T-helper 1 cell treated with Interleukin-12 subunit alpha and Interleukin-12 subunit beta and Interleukin-4 antibody, amounts not matched to agents 30 ng/mL and 1 ng/mL, for 36 hours (primary cell): Measurements from ENCODE around the gene EIF5. TPM values are rescaled to one million over a fixed set of nuclear protein-coding genes. Genes with fewer than 3 reads are reported as not detected.
"Not testable (repeated sequence)": the region's sequence is repeated elsewhere in the genome, so short reads cannot be mapped to it uniquely, and the experiment has no call there.

ENCODE experiments used
- intact Hi-C: fragments of 100-400 bp; cut with micrococcal nuclease; formaldehyde crosslinking; loops from one replicate; pipeline ENCODE4 v1.15.1; 2024
- total RNA-seq: library from RNA; stranded (reverse); gene quantifications from 2 replicates; pipeline ENCODE4 v1.2.3, GENCODE V29; 2022

Gene EIF5
- total RNA-seq, 1 donor from 2014 or later: 208 TPM

DNA sequence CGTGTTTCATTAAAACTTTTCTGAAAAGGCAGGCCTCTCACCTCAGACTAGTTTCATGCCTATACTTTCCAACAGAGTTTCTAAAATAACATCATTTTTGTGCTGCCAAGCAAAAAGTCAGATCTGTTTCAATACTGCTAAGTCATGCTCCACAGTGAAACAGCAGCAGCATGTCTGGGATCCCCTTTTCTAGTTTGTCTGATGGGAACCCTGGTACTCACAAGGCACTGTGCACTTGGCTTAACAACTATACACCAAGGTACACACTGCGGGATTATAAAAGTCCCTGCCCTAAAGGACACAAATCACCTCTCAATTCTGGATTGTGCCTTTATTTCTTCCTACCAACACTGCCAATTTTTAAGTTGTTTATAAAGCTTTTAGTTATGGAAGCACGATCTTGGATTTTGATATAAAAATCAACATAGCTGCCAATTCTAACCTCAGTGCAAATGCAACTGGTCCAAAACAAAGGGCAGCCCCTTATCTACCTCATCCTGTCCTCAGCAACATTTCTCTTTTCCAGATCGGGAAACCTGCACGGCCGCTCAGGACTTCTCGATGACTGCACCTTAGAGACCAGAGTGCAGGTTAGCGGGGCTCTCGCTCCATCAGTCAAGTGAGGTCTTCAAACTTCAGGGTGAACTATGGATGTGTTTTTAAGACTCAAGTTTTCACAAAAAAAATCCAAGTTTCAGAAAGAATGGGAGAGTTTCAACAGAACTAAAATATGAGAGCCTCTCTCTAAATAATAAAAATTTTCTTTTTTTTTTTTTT lies 1.7 kb upstream of the EIF5 start:
- intact Hi-C loops: loop anchor here (2.0 to 10.0 kb wide), 4 partner anchors 192 to 1194 kb away; partner anchors contain the start of genes CKB, RCOR1, TRAF3 and TRMT61A

DNA sequence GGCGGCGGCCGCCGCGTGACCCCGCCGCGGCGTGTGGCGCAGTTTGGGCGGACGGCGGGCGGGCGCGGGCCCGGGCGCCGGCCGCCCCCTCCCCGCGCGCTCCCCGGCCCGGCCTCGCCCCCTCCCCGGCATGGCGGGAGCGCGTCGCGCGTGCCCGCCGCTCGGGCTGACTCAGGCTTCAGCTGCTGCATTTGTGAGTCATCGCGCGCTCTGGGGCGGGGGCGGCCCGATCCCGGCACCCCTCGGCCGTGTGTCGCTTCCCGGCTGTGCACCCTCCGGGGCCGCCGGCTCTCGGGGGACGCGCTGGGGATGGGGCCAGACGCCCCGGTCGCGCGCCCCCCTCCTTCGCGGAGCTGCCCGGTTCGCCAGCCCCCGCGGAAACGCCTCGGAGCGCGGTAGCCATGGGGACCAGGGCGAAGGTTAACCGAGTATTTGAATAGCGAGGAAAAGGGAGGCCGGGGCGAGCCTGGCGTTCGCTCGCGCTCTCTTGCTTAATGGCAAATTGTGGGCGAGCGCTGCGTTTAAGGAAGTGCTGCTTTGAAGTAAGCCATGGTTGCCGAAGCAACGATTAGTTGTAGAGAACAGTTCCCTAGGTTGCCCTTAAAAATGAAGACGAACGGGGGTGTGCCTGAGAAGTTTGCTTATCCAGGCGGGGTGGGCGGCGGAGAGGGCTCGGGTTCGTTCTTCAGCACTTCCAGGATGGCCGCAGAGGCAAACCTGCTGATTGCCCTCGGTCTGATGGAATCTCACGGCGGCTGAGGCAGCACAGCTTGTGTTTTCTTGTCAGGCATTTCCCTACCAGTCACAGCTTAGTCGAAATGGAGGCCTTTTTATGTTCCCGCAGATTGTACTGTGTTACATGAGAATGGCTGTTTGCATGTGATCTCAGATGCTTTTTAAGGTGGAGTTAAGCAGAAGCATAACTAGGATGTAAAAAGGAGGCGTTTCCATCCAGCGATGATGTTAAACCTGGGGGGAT lies 896 bp downstream of the EIF5 start:
- intact Hi-C loops: loop anchor here (1.0 to 10.0 kb wide), 8 partner anchors 50 to 1386 kb away; partner anchors contain the start of genes BAG5, CINP, CKB and COA8

DNA sequence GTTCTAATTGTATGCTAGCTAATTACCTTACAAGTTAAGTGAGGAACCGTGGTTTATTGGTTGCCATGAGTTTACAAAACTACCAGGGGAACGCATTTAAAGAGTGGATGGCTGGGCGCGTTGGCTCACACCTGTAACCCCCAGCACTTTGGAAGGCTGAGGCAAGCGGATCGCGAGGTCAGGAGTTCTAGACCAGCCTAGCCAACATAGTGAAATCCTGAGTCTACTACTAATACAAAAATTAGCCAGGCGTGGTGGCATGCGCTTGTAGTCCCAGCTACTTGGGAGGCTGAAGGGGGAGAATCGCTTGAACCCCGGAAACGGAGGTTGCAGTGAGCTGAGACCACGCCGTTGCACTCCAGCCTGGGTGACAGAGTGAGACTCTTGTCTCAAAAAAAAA lies 2.2 kb downstream of the EIF5 start:
- intact Hi-C loops: loop anchor here (10.0 kb wide), 2 partner anchors 189 to 561 kb away; partner anchors contain the start of genes CKB, TRAF3 and TRMT61A

DNA sequence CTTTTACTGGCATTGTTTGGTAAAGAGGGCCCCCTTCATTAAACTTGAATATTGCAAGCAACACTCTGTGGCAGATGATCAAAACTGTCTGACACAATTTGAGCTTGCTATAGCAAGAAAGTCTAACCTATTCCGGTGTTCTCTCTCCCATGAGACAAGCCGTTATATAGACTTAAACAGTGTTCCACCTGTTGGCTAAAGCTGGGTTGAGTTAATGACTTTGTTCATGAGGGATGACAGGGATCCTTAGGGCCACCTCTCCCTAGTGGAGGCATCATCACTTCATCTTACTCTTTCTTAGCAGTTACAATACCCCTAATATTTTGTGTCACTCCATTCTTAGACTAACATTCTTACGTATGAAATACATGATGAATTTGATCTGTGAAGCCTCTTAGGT lies 3.8 kb downstream of the EIF5 start:
- intact Hi-C loops: loop anchor here (10.0 kb wide), 2 partner anchors 187 to 563 kb away; partner anchors contain the start of genes CKB, TRAF3 and TRMT61A

DNA sequence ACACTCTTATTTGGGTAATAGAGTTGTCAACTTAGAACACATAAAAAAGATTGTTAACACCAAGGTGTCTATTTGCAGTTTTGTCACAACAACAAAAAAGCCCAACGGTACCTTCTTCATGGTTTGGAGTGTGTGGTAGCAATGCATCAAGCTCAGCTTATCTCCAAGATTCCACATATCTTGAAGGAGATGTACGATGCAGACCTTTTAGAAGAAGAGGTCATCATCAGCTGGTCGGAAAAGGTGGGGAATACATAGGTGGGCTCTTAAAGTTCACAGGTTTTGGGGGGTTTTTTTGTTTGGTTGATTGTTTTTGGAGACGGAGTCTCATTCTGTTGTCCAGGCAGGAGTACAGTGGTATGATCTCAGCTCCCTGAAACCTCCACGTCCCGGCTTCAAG lies 5.5 kb downstream of the EIF5 start:
- intact Hi-C loops: loop anchor here (10.0 kb wide), 2 partner anchors 185 to 565 kb away; partner anchors contain the start of genes CKB, TRAF3 and TRMT61A

DNA sequence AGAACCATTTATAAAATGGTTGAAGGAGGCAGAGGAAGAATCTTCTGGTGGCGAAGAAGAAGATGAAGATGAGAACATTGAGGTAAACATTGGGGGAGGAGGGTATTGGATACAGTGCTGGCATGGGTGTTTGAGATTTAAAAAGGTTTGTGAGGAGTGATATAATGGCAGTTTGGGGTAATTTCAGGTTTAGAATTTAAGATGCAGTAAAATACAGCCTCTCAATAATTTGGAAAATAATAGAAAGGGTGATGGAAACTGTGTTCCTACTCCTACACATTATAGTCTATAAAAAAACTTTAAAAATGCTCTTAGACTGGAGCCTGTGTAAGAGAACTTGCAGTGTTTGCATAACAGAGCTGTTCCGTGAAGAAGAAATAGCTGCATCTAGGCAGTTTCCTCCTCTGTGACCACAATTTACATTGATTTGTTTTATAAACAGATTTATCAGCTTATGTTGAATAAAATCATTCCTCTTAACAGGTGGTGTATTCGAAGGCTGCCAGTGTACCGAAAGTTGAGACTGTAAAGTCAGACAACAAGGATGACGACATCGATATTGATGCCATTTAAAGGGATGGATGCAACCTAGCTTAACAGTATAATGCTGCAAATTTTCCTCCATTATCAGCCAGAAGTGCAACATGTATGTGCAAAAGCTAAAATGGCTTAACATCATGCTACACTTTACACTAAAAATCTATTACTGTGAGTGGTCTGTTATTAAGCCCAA lies 6.6 kb downstream of the EIF5 start:
- intact Hi-C loops: no loop called here

DNA sequence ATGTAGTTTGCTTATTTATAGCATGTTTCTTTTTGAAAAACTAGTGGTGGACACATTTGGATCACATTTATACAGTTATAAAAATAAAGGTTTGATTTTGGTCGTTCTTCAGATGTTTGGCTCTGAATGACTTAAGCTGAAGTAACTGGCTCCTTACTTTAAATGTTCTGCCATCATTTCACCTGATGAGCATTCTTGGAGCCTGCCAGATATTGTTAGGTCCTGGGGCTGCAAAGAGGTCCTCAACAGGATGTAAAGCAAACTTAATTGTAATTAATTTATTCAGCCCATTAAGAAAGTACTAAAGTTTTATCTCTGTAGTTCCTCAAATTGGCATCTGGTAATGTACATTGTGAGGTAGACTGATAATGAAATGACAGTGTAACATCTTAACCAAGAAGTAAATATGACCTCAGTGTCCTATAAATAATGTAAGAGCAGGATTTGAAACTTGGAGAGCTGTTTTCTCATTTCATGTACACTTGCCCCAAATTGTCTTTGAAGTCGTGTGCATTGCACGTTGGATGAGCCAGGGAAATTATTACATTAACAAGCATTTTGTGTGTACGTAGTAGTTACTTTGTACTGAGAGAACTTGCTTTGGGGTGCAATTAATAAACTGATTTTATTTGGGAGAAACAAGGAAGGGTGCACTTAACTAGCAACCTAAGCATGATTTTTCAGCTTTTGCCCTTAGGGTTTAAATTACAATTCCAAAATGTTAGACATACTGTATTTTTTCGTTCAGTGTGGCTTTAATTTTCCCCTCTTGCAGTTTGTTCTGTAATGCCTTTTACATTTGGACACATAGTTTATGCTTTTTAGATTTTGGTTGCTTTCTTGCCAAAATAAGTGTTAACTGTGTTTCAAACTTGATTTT lies 7.5 kb downstream of the EIF5 start:
- intact Hi-C loops: no loop called here

DNA sequence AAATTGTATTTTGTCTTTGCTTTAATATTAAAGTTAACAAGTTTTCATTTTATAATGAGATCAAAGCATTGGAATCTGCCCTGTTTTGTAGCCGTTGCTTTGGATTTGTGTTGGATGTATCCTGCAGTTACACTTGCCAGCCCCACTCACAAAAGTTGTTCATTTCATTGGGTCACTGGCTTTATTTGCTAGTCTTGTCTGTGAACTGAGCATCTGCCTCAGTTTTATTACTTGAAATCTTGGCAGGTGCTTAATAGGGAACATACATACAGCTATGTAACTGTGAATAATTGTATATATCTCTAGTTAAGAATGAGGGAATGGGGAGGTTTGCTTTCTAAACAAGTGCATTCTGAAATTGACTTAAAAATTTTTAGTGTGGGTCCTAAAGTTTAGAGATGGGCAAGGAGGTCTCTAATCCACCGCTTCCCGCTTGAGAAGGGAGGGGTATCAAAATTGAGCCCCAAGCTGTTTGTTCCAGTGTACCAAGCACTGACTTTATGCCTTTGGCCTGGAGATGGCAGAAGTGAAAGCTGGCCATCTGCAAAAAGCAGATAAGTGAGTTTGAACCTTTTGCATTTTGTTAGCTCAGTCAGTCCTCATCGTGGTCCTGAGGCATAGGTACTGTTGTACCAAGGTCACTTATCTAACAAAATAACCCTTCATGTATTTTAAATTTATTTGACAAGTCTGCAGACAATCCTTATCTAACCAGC lies 9.3 kb downstream of the EIF5 start:
- intact Hi-C loops: no loop called here

DNA sequence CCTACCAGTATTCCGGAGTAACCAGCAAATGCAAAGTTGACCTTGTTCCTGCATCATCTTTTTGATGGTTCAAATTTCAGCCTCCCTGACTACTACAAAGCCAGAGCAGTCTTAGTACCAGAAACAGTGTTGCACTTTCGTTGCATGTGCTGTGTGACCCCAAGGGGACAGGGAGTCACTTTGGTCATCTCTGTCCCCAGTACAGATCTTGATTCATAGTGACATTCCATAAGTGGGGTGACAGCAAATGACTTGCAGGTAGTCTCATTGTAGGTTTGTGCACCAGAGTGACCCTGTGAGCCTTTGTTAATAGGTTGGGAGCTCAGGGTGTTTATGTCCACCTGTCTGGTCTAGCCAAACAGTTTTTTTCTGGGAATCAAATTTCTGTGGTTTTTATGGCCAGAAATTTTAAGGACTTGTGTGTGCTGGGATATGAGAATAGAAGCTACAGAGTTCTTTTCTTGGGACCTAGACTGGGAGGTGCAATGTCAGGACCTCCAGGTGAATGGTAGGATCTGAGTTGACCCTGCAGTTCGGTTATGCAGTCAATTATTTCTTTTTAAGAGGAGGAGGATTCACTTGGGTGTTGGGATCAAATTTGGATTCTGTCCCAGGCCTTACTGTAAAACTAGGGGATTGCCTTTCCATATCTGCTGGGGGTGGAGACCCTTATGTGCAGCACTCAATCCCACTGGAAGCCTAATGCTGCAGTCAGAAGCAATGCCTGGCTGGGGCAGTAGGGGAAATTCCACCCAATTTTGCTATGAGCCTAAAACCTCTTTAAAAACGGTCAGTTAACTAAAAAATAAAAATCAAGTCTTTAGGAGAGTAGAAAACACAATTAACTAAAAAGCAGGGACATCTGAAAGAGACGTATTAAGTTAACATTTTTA lies 10.1 kb downstream of the EIF5 start:
- intact Hi-C loops: no loop called here

DNA sequence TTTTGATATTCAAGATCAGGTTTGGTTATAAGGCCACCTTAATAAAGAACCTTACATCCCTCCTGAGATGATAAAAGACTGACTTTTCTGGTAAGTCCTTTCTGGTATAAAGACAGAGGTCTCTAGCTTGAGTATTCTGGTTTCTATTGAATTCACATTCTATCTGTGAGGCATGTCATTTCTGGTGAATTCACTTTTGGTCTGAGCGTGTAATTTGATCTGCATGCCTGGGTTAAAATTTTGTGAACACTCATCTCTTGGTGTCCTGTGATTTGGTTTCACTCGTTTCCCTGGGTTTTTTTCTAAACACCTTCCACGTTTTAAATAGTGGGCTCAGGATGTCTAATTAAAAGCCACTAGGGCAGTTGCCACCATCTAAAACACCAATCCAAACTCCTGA lies 12.2 kb downstream of the EIF5 start:
- intact Hi-C loops: no loop called here

DNA sequence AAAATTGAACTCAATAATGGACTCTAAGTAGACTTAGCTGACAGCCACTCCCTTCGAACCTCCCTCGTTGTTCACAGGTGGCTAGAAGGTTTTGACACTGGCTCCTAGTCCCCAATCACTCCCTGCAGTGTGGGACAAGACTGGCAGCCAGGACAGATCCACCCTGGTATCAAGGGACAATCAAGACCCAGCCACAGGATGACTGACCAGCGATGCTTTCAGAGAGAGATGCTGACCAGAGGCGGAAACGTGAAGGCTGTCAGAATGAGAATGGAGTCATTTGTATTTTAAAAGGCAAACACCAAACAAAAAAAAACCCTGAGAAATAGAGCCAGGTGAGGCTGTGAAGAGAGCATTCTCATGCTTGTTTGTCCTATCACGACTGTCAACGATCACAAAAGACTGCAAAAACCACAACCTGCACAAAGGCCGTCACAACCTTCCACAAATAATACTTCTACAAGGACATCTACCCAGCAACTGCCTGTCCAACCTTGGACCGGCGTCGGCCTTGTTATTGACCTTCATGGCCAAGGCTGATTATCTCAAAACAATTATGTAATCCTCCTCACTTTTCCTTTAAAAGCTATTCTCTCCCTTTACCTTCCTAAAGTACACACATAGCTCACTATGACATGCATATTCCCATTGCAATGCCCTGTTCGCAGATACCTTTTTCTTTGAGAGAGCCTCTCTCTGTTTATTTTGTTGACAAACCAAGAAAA lies 13.2 kb downstream of the EIF5 start:
- intact Hi-C loops: no loop called here

DNA sequence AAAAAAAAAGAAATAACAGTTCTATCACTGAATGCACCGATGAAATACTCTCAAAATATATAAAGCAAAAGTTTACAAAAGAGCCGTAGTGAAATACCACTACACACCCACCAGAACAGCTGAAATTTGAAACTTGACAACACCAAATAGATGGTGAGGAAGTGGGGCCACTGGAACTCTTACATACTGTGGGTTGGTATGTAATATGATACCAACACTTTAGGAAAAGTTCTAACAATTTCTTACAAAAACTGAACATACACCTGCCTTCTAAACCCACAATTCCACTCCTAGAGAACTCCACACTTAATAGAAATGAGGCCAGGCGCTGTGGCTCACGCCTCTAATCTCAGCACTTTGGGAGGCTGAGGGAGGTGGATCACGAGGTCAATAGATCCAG lies 14.1 kb downstream of the EIF5 start:
- intact Hi-C loops: no loop called here

DNA sequence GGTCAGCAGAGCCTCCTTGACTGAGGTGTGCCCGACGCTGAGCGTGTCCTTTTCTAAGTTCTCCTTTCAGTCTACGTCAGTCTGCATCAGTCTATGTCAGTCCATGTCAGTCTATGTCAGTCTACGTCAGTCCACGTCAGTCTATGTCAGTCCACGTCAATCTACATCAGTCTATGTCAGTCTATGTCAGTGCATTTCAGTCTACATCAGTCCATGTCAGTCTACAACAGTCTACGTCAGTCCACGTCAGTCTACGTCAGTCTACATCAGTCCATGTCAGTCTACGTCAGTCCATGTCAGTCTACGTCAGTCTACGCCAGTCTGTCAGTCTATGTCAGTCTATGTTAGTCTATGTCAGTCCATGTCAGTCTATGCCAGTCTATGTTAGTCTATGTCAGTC lies 15.9 kb downstream of the EIF5 start:
- intact Hi-C loops: no loop called here

DNA sequence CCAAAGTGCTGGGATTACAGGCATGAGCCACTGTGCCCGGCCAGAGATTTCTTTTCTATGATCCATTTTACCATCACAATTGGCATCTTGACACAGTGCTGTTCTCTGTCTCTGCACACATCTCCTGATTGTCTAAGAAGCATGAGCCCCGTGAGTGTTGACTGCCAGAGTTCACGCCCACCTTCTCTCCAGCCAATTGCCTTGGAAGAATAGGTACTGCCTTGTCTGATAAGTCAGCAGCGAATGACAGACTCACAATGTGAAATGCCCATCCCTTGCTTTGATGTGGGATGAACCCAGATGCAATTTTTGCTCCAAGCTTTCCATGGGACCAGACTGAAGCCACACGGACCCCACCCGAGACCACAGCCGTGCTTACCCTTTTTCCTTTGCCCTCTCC lies 19.3 kb downstream of the EIF5 start:
- intact Hi-C loops: no loop called here

DNA sequence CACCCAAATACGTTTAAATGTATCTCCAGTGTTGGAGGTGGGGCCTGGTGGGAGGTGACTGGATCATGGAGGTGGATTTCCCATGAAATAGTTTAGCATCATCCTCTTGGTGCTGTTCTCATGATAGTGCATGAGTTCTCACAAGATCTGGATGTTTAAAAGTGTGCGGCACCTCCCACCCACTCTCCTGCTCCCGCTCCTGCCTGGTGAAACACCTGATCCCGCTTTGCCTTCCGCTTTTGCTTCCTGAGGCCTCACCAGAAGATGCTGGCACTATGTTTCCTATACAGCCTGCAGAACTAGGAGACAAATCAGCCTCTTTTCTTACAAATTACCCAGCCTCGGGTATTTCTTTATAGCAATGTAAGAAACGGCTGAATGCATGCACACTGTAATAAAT lies 20.1 kb downstream of the EIF5 start:
- intact Hi-C loops: no loop called here

DNA sequence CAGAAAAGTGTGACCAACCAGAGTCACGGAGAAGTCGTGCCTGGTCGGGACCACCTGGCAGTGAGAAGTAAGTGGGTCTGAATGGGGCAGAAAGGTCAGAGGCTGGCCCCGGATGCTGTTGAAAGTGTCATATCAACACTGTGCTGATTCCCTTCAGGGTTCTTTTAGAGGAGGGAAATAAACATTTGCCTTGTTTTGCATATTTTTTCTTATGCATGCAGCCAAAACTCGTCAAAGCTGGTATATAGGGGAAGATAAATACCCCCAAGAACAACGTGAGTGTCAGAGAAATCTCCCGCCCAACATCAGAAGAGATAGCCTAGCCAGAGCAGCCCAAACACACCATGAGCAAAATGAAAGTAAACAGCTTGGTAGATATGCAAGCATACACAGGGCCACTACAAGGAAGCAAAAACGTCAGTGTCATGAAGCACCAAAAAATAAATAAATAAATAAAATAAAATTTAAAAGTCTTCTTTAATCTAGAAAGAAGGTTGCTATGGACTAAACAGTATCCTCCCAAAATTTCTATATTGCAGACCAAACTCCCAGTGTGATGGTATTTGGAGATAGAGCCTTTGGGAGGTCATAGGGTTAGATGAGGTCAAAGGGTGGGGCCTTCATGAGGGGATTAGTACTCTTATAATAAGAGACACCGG lies 22.1 kb downstream of the EIF5 start:
- intact Hi-C loops: no loop called here

DNA sequence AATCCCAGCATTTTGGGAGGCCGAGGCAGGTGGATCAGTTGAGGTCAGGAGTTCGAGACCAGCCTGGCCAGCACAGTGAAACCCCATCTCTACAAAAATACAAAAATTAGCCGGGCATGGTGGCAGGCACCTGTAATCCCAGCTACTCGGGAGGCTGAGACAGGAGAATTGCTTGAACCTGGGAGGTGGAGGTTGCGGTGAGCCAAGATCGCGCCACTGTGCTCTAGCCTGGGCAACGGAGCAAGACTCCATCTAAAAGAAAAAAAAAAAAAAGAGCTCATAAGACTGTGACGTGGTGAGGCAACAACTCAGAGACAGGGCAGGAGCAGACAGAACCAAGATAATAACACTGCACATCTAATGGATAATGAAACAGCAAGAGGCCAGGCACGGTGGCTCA lies 23.5 kb downstream of the EIF5 start:
- intact Hi-C loops: not testable (repeated sequence)
